COLO668 (cell line): ENCODE results near the gene WDR59.
"Not testable (repeated sequence)": the region's sequence is repeated elsewhere in the genome, so short reads cannot be mapped to it uniquely, and the experiment has no call there.

Experiments
- DNase-seq: peaks from one replicate; lab custom pipeline; 2025; ENCODE audit not compliant: unreplicated experiment; lab: John Stamatoyannopoulos, UW

The WDR59 gene

DNA sequence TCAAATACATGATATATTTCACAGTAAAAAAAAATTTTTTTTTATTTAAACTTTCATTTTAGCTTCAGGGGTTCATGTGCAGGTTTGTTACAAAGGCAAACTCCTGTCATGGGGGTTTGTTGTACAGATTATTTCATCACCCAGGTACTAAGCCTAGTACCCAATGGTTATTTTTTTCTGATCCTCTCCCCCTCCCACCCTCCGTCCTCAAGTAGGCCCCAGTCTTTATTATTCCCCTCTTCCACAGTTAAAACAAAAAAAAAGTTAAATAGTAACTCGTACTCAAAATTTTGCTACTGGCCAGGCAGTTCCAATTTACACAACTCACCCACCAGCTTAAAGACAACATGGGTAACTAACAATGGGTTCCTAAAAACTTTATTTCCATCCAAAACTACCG lies 63.9 kb downstream of the WDR59 start:
- DNase-seq: no peak

GRCh38 chr16:74909665-74910064 lies 75.3 kb downstream of the WDR59 start:
- no peak for DNase-seq

GRCh38 chr16:74908759-74909158 lies 76.2 kb downstream of the WDR59 start:
- DNase-seq: not testable (repeated sequence)

- no peak for DNase-seq
Measured at GRCh38 chr16:74903901-74904678, 80.8 kb downstream of the WDR59 start.

GRCh38 chr16:74903120-74903519 lies 81.8 kb downstream of the WDR59 start:
- no peak for DNase-seq

- DNase-seq: no peak
Measured at GRCh38 chr16:74902161-74902560, 82.8 kb downstream of the WDR59 start.

GRCh38 chr16:74901606-74902005 lies 83.3 kb downstream of the WDR59 start:
- no peak for DNase-seq

GRCh38 chr16:74899816-74900215 lies 85.1 kb downstream of the WDR59 start:
- DNase-seq: no peak

- DNase-seq: no peak
Measured at GRCh38 chr16:74898659-74899058, 86.3 kb downstream of the WDR59 start.

DNA sequence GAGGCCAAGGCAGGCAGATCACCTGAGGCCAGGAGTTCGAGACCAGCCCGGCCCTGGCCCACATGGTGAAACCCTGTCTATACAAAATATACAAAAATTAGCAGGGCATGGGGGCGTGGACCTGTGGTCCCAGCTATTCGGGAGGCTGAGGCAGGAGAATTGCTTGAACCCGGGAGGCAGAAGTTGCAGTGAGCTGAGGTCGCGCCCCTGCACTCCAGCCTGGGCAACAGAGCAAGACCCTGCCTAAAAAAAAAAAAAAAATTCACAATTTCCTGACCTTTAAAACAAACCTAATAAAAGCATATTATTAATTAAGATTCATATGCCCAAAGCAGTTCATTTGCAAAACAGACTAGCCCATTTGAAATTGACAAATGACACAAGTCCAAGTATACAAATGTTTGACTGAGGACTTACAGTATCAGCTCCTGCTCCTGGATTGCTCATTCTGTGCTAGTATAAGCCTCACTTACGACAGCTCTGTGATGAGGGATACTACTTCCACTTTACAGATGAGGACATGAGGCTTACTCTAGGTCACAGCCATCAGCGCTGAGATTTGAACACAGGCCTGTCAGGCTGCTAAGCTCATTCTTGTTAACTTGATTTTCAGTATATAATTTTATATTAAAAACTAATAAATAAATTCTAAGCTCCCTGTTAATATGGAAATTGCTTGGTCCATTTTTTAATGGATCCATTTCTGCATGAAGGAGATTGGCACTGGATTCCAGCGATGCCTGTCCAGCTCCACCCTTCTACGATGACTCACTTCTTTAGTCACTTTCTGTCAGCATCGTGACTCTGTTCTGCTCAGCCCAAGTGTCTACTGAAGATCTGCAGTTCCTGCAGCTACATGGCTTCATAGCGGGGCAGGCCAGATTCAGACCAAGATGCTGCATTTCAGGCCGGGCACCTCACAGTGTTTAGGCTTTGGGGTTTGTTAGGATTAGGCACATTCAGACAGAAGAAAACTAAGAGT lies 88.2 kb downstream of the WDR59 start:
- DNase-seq: no peak

DNA sequence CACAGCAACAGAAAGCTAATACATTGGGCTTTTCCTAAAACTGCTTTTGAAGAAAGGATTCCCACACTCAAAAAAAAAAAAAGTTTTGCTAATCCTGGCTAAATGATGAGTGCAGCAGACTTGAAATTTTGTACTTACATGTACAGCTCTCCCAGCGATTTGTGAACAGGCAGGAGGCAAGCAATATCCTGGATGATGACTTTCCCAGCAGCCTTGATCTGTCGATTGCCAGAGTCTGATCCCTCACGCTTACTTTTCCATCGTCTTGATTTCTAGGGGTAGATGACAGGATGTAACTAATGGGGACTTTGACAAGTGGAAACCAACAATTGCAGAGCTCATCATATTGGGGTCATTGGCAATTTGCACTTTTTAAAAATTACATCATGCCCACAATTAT lies 91.4 kb downstream of the WDR59 start:
- DNase-seq: no peak

DNA sequence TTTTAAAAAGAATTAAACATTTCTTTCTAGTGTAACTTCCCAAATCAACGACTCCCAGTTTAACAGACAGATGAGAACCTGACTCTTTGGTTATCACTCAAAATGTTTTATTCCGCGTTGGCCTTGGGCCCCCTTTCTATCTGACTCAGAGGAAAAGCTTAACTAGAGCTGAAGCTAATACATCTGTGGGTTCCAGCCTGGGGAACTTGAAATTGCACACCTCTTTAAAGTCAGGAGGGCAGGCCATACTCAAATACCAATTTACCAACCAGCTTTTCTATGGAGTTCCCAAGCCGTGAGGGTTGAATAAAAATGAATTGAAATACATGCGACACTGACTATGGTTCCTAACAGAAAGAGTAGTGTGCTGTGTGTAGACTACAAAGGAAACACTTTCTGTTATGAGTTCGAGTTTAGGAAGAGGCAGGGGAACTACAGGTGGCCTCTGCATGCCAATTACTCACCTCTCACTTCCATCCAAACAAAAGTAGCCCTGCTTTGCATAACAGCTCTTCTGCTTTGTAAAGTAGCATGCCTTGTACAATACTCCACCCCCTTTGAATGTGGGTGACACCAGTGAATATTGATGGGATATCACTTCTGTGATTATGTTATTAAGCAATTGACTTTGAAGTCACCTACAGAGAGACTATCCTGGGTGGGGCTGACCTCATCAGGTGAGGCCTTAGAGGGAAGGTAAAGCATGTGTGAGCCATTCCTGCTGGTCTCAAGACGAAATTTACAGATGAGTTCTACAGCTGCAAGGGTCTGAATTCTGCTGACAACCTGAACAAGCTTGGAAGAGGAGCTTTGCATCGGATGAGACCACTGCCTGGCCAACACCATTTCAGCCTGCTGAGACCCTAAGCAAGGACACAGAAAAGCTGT lies 92.1 kb downstream of the WDR59 start:
- DNase-seq: no peak

DNA sequence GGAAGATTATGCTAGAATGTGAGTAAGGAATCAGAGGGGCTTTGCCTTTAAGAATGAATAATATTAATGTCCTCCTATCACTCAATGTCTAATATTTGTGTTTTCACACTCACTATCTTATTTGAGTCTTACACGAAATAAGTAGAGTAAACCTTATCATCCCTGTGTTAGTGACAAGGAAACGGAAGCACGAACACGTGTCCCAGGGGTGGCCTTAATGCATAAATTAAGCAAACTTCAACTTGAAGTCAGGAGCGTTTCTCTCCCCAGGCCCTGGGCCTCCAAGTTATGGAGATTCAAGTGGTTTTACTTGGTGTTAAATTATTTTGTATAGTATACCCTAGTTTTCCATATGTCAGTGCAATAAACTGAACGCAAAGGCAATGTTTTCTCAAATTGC lies 96.0 kb downstream of the WDR59 start:
- DNase-seq: no peak

GRCh38 chr16:74888232-74888862 lies 96.6 kb downstream of the WDR59 start:
- DNase-seq: no peak

GRCh38 chr16:74887084-74887483 lies 97.8 kb downstream of the WDR59 start:
- DNase-seq: no peak

DNA sequence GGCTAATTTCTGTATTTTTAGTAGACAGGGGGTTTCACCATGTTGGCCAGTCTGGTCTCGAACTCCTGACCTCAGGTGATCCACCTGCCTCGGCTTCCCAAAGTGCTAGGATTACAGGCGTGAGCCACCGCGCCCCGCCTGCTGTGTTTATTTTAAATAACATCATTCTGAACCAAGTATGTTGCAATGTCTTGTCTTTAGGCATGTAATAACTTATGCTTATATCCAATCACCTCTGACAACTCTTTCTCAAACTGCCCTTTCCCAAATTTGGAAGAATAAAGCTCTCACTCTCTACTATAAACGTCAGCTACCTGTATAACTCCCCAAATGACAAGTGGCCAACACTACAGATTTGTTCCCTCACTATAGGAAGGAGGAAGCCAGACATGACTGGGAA lies 107.2 kb downstream of the WDR59 start:
- no peak for DNase-seq

DNA sequence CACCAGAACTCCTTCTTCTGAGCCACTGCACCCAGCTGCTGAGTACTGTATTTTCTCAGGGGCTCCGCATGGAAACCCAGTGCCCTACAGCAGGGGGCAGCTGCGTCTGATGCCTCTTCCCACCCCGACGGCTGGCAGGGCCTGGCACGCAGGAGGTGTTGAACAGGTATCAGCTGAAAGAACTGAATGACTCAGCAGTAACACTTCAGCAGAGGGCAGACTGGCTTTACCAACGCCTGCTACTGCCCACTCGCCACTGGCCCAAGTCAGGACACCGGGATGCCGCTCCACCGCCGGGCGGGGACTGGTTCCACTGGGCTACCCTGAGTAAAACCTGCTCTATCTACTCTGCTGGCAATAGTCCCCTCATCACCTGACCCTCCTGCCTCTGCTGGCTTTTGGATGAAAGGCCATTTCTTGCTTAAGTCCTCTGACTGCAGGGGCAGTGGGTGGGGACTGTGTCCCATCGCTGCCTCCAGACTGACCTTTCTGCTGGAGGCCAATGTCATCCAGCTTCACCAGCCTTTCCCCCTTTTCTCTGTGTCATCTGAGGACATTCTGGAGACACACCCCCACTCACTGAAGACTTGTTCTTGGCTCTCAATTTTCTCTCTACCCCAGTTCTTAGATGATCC lies 109.9 kb downstream of the WDR59 start:
- no peak for DNase-seq

- DNase-seq: no peak
Measured at GRCh38 chr16:74874123-74874522, 110.8 kb downstream of the WDR59 start.

DNA sequence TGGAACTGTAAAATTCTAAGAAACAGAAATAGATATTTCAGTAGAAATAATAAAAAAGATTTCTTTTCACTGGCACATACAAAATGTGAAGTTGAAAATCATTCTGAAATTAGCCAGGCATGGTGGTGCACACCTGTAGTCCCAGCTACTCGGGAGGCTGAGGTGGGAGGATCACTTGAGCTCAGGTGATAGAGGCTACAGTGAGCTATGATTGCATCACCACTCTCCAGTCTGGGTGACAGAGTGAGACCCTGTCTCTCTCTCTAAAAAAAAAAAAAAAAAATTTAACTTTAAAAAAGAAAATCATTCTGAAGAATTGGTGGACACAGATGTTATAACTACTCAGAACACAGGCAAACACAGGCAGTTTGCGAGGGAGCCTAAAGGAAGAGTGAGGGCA lies 112.6 kb downstream of the WDR59 start:
- no peak for DNase-seq

GRCh38 chr16:74871608-74872007 lies 113.3 kb downstream of the WDR59 start:
- no peak for DNase-seq
